Endothelial cell of umbilical vein (primary cell): ENCODE measurements around the gene BCL2L13. TPM values are rescaled to one million over a fixed set of nuclear protein-coding genes. Genes with fewer than 3 reads are reported as not detected.

Experiments
- BruUV-seq: library from RNA; stranded (reverse); fragments of 400-500 nt; replicated peaks from 2 replicates; lab custom pipeline; 2021; lab: Mats Ljungman, UMichigan
- CTCF ChIA-PET: fragments of 300-600, 350-600 bp; sonication (Branson Sonifier 250); formaldehyde crosslinking; loops from one replicate; lab custom pipeline; 2021; ENCODE audit warnings: antibody characterized with exemption, inconsistent platforms; lab: Charles Lee
- POLR2A ChIA-PET: fragments of 300-600, 350-600 bp; sonication (Branson Sonifier 250); formaldehyde crosslinking; loops from one replicate; lab custom pipeline; 2021; ENCODE audit warnings: antibody characterized with exemption, inconsistent platforms; lab: Charles Lee
- DNase-seq: peaks from one replicate; pipeline ENCODE4 v3.0.0-alpha.2; 2011; ENCODE audit warnings: low read depth, low spot score
- FAIRE-seq: peaks from 2 replicates; lab custom pipeline; 2011; peaks lifted over from hg19 to GRCh38; lab: Jason Lieb, UNC
- H2AFZ ChIP-seq: 2 replicates; pipeline ENCODE4 v1.6.0; 2012; ENCODE audit warnings: low read depth, low read length, control low read depth, inconsistent platforms
- H3K27ac ChIP-seq: 2 replicates; pipeline ENCODE4 v1.5.1; 2011; ENCODE audit warnings: low read depth, mild to moderate bottlenecking, control low read depth, low read length, moderate library complexity; ENCODE audit not compliant: insufficient read depth
- H3K27me3 ChIP-seq, 2 experiments: 2 replicates each; pipeline versions ENCODE4 v1.6.0 to v1.6.1; 2011; ENCODE audit warnings: low read length in 2 of 2, mixed read lengths in 1 of 2; ENCODE audit not compliant: control insufficient read depth in 2 of 2, insufficient read depth in 2 of 2
- H3K36me3 ChIP-seq, 2 experiments: 2 replicates in 1 of 2; 3 replicates in 1 of 2; pipeline ENCODE4 v1.5.1; 2011; ENCODE audit warnings: low read length in 2 of 2, mild to moderate bottlenecking in 1 of 2, moderate library complexity in 1 of 2; ENCODE audit not compliant: control insufficient read depth in 2 of 2, insufficient read depth in 2 of 2; ENCODE audit errors: extremely low read depth in 1 of 2
- H3K4me1 ChIP-seq: 3 replicates; pipeline ENCODE4 v1.5.1; 2011; ENCODE audit warnings: mild to moderate bottlenecking, low read length; ENCODE audit not compliant: control insufficient read depth, insufficient read depth; ENCODE audit errors: extremely low read depth
- H3K4me2 ChIP-seq: 2 replicates; pipeline ENCODE4 v1.6.1; 2011; ENCODE audit warnings: low read length, control low read depth, mixed read lengths; ENCODE audit not compliant: insufficient read depth
- H3K4me3 ChIP-seq, 3 experiments: fragments of 200-600 bp in 1 of 3; sonication (generic), shearing (Covaris generic) in 1 of 3; replicated peaks in 1 of 3; 2 replicates each; pipeline ENCODE4 v1.5.1; 2011 to 2016; ENCODE audit warnings: control low read depth in 3 of 3, low read length in 3 of 3, mild to moderate bottlenecking in 2 of 3, inconsistent platforms in 1 of 3, low read depth in 1 of 3, moderate library complexity in 1 of 3; ENCODE audit not compliant: insufficient read depth in 1 of 3
- H3K79me2 ChIP-seq: 2 replicates; pipeline ENCODE4 v1.6.0; 2012; ENCODE audit warnings: low read length, inconsistent platforms; ENCODE audit not compliant: control insufficient read depth, insufficient read depth
- H3K9ac ChIP-seq: replicated peaks from 2 replicates; pipeline ENCODE3; 2011; ENCODE audit warnings: low read length, control low read depth; ENCODE audit not compliant: insufficient read depth; ENCODE audit errors: extremely low read depth
- H3K9me1 ChIP-seq: replicated peaks from 3 replicates; pipeline ENCODE4 v1.6.0; 2011; ENCODE audit warnings: mild to moderate bottlenecking, low read length; ENCODE audit not compliant: control insufficient read depth, insufficient read depth; ENCODE audit errors: extremely low read depth
- H3K9me3 ChIP-seq: replicated peaks from 2 replicates; pipeline ENCODE4 v1.5.1; 2012; ENCODE audit warnings: low read length, inconsistent platforms; ENCODE audit not compliant: control insufficient read depth, insufficient read depth
- H4K20me1 ChIP-seq: replicated peaks from 2 replicates; pipeline ENCODE3; 2011; ENCODE audit warnings: mild to moderate bottlenecking, low read length; ENCODE audit not compliant: control insufficient read depth, insufficient read depth; ENCODE audit errors: extremely low read depth
- EZH2 ChIP-seq: IDR thresholded peaks from 2 replicates; pipeline ENCODE4 v1.6.1; 2012; ENCODE audit warnings: borderline replicate concordance, low read depth, mild to moderate bottlenecking, moderate library complexity, low read length, inconsistent platforms; ENCODE audit not compliant: severe bottlenecking
- FOS ChIP-seq: IDR thresholded peaks from 2 replicates; pipeline ENCODE4 v1.6.1; 2011; ENCODE audit warnings: mild to moderate bottlenecking, low read length, moderate library complexity, borderline replicate concordance; ENCODE audit not compliant: insufficient read depth
- GATA2 ChIP-seq: IDR thresholded peaks from 2 replicates; pipeline ENCODE4 v1.7.0; 2011; ENCODE audit warnings: low read depth, mild to moderate bottlenecking, moderate library complexity, mixed read lengths, low read length; ENCODE audit not compliant: insufficient read length, insufficient read depth
- JUN ChIP-seq: IDR thresholded peaks from 2 replicates; pipeline ENCODE4 v1.6.1; 2011; ENCODE audit warnings: borderline replicate concordance, low read depth; ENCODE audit not compliant: insufficient read length, insufficient read depth
- MYC ChIP-seq: IDR thresholded peaks from one replicate; pipeline ENCODE4 v1.6.1; 2011; ENCODE audit warnings: mild to moderate bottlenecking, low read depth, low read length
- POLR2A ChIP-seq: IDR thresholded peaks from 2 replicates; pipeline ENCODE4 v1.6.1; 2012; ENCODE audit warnings: low read depth, mild to moderate bottlenecking, control low read depth, low read length
- POLR2AphosphoS5 ChIP-seq: IDR thresholded peaks from 2 replicates; pipeline ENCODE4 v1.6.1; 2012; ENCODE audit warnings: low read depth, mild to moderate bottlenecking, control low read depth, low read length, moderate library complexity; ENCODE audit not compliant: insufficient read depth
- dilution Hi-C: fragments of 300-500 bp; cut with MboI; formaldehyde crosslinking; loops from one replicate; pipeline ENCODE4 v1.15.0; 2019; ENCODE audit warnings: low sequenced_read_pairs; ENCODE audit not compliant: extremely low pct_ligation_motif_present
- intact Hi-C: fragments of 100-400 bp; cut with micrococcal nuclease; formaldehyde crosslinking; loops from one replicate; pipeline ENCODE4 v1.10.0; 2022
- polyA plus RNA-seq, 4 experiments: library from polyadenylated mRNA; depleted of rRNA in 3 of 4; stranded (reverse) in 3 of 4; unstranded in 1 of 4; fragments of >200 nt; gene quantifications; 2 replicates each; pipeline versions ENCODE4 v1.2.1 to v1.2.3, GENCODE V29; 2011 to 2012; ENCODE audit warnings: missing spikeins in 1 of 4
- total RNA-seq: library from RNA; stranded (reverse); gene quantifications from 2 replicates; pipeline ENCODE4 v1.2.3, GENCODE V29; 2021
- TF ChIP-seq, protein P1 (sequence below): IDR thresholded peaks from 2 replicates; pipeline ENCODE4 v1.6.1; 2011; ENCODE audit not compliant: insufficient read depth, insufficient read length
- TF ChIP-seq, protein P2 (sequence below), 2 donors: IDR thresholded peaks; 1 replicate in 1 of 2; 2 replicates in 1 of 2; pipeline ENCODE4 v1.5.1; 2011; ENCODE audit warnings: low read length in 2 of 2, mild to moderate bottlenecking in 2 of 2, moderate library complexity in 2 of 2, control low read depth in 1 of 2, inconsistent platforms in 1 of 2, low read depth in 1 of 2; ENCODE audit not compliant: insufficient read depth in 1 of 2; ENCODE audit errors: extremely low read depth in 1 of 2

BCL2L13 gene
- total and polyA plus RNA-seq, 2 donors (not counting 3 experiments of a cell fraction or from before 2014, with no cell fraction given) = 28.1 to 36.2 TPM

DNA sequence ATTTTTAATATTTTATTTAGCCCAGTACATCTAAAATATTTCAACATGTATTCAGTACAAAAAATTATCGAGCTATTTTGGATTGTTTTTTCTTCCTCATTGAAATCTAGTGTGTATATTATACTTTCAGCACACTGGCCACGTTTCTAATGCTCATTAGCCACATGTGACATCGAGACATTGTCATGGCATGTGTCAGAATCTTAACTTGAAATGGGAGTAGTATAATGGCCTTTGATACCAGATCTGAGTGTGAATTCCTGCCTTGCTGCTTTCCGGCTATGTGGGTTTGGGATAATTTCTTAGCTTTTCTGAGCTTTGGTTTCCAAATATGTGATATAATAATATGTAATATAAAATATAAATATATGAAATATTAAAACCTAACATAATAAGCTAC lies 54.3 kb downstream of the BCL2L13 start:
- H3K4me1 ChIP-seq = no peaks in the 10 kb centered on the region
- H4K20me1 ChIP-seq = no peaks in the 10 kb centered on the region
- TF ChIP-seq JUN (no peak), EZH2 (no peak), POLR2AphosphoS5 (no peak), MYC (no peak), POLR2A (no peak), FOS (no peak), GATA2 (no peak)
- TF ChIP-seq, protein P1, sequence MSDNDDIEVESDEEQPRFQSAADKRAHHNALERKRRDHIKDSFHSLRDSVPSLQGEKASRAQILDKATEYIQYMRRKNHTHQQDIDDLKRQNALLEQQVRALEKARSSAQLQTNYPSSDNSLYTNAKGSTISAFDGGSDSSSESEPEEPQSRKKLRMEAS = no peak
- TF ChIP-seq, protein P2, sequence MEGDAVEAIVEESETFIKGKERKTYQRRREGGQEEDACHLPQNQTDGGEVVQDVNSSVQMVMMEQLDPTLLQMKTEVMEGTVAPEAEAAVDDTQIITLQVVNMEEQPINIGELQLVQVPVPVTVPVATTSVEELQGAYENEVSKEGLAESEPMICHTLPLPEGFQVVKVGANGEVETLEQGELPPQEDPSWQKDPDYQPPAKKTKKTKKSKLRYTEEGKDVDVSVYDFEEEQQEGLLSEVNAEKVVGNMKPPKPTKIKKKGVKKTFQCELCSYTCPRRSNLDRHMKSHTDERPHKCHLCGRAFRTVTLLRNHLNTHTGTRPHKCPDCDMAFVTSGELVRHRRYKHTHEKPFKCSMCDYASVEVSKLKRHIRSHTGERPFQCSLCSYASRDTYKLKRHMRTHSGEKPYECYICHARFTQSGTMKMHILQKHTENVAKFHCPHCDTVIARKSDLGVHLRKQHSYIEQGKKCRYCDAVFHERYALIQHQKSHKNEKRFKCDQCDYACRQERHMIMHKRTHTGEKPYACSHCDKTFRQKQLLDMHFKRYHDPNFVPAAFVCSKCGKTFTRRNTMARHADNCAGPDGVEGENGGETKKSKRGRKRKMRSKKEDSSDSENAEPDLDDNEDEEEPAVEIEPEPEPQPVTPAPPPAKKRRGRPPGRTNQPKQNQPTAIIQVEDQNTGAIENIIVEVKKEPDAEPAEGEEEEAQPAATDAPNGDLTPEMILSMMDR (IDR thresholded peaks at IDR 0.05; ENCODE audit: extremely low read depth in 1 of 2, insufficient read depth in 1 of 2, low read depth in 1 of 2, low read length in 2 of 2) = no peak
- DNase-seq (no peak), FAIRE-seq (no peak)
- no peak overlapping the region for H3K27ac ChIP-seq
- no peaks in the 10 kb centered on the region for H3K36me3 ChIP-seq
- H3K4me3 ChIP-seq = no peak overlapping the region
- no peaks in the 10 kb centered on the region for H3K79me2 ChIP-seq
- H3K4me2 ChIP-seq = no peak overlapping the region
- dilution Hi-C loops = no loop called here
- H3K9me3 ChIP-seq = no peaks in the 10 kb centered on the region
- BruUV-seq = no TSS peak
- no peaks in the 10 kb centered on the region for H3K9me1 ChIP-seq
- no peak overlapping the region for H3K9ac ChIP-seq
- intact Hi-C loops = no loop called here
- CTCF ChIA-PET = no interaction called here
- H3K27me3 ChIP-seq = no peaks in the 10 kb centered on the region
- POLR2A ChIA-PET = interaction anchor here (0.6 kb wide), 1 partner anchor 37 kb away, joined by 11 read pairs; no protein-coding TSS in a partner anchor
- no peak overlapping the region for H2AFZ ChIP-seq
